CD14-positive monocyte (primary cell): Measurements from ENCODE around the gene SLC24A5. TPM values are rescaled to one million over a fixed set of nuclear protein-coding genes. Genes with fewer than 3 reads are reported as not detected.

ENCODE experiments used
- DNase-seq, 3 donors: peaks; one replicate each; pipeline ENCODE4 v3.0.0-alpha.2; 2011 to 2022
- H2AFZ ChIP-seq: 2 replicates; pipeline ENCODE4 v1.6.0; 2012; ENCODE audit warnings: mild to moderate bottlenecking, low read depth, low read length, inconsistent platforms; ENCODE audit not compliant: insufficient read depth, poor library complexity, severe bottlenecking
- H3K27ac ChIP-seq, 2 donors: 1 replicate in 1 of 2; 2 replicates in 1 of 2; pipeline ENCODE4 v1.5.1; 2012 to 2013; ENCODE audit warnings: low read length in 2 of 2, control low read depth in 1 of 2, inconsistent platforms in 1 of 2, low read depth in 1 of 2, mild to moderate bottlenecking in 1 of 2
- H3K27me3 ChIP-seq, 2 donors: one replicate each; pipeline versions ENCODE4 v1.6.0 to v1.6.1; 2011 to 2013; ENCODE audit warnings: low read length in 2 of 2; ENCODE audit not compliant: control insufficient read depth in 2 of 2, insufficient read depth in 2 of 2
- H3K36me3 ChIP-seq, 2 donors: replicated peaks in 1 of 2; 1 replicate in 1 of 2; 2 replicates in 1 of 2; pipeline versions ENCODE4 v1.5.1 to v1.6.1; 2012 to 2013; ENCODE audit warnings: low read length in 2 of 2, control low read depth in 1 of 2, inconsistent platforms in 1 of 2, mild to moderate bottlenecking in 1 of 2; ENCODE audit not compliant: insufficient read depth in 2 of 2, control insufficient read depth in 1 of 2
- H3K4me1 ChIP-seq, 2 donors: 1 replicate in 1 of 2; 2 replicates in 1 of 2; pipeline versions ENCODE4 v1.5.1 to v1.6.1; 2012 to 2013; ENCODE audit warnings: low read length in 2 of 2, control low read depth in 1 of 2, inconsistent platforms in 1 of 2, mild to moderate bottlenecking in 1 of 2, moderate library complexity in 1 of 2; ENCODE audit not compliant: insufficient read depth in 2 of 2, control insufficient read depth in 1 of 2
- H3K4me2 ChIP-seq: replicated peaks from 2 replicates; pipeline ENCODE3; 2012; ENCODE audit warnings: low read length, moderate library complexity, mild to moderate bottlenecking; ENCODE audit not compliant: poor library complexity, severe bottlenecking; ENCODE audit errors: extremely low read depth
- H3K4me3 ChIP-seq, 3 experiments: fragments of 200-600 bp in 1 of 3; sonication (generic) in 1 of 3; replicated peaks in 1 of 3; 1 replicate in 2 of 3; 2 replicates in 1 of 3; pipeline ENCODE4 v1.5.1; 2011 to 2013; ENCODE audit warnings: low read length in 3 of 3, mild to moderate bottlenecking in 3 of 3, control low read depth in 2 of 3, low read depth in 2 of 3, inconsistent platforms in 1 of 3, moderate library complexity in 1 of 3
- H3K79me2 ChIP-seq: 2 replicates; pipeline ENCODE4 v1.6.0; 2012; ENCODE audit warnings: mild to moderate bottlenecking, control low read depth, inconsistent platforms, low read length, moderate library complexity; ENCODE audit not compliant: insufficient read depth
- H3K9ac ChIP-seq: 2 replicates; pipeline ENCODE4 v1.6.0; 2017; ENCODE audit warnings: low read length, mild to moderate bottlenecking; ENCODE audit not compliant: insufficient read depth, poor library complexity, severe bottlenecking
- H3K9me3 ChIP-seq, 2 donors: replicated peaks in 1 of 2; 1 replicate in 1 of 2; 2 replicates in 1 of 2; pipeline versions ENCODE4 v1.5.1 to v1.6.1; 2012 to 2013; ENCODE audit warnings: low read length in 2 of 2, control low read depth in 1 of 2; ENCODE audit not compliant: control insufficient read depth in 1 of 2, insufficient read depth in 1 of 2
- H4K20me1 ChIP-seq: 2 replicates; pipeline ENCODE4 v1.6.0; 2012; ENCODE audit warnings: mild to moderate bottlenecking, low read length, control low read depth, moderate library complexity; ENCODE audit not compliant: insufficient read depth
- H3K27ac Mint-ChIP-seq, 7 donors: one replicate each; pipeline ENCODE4 v1.8.0; 2020; ENCODE audit warnings: mild to moderate bottlenecking in 7 of 7, mixed read lengths in 7 of 7, moderate library complexity in 6 of 7, inconsistent platforms in 2 of 7
- H3K27me3 Mint-ChIP-seq, 3 donors: one replicate each; pipeline ENCODE4 v1.8.0; 2021 to 2022; ENCODE audit warnings: low read depth in 3 of 3, mild to moderate bottlenecking in 3 of 3, mixed read lengths in 3 of 3, moderate library complexity in 3 of 3, inconsistent platforms in 1 of 3
- H3K36me3 Mint-ChIP-seq, 2 donors: one replicate each; pipeline ENCODE4 v1.8.0; 2020; ENCODE audit warnings: mixed read lengths in 2 of 2, inconsistent platforms in 1 of 2, mild to moderate bottlenecking in 1 of 2
- H3K4me1 Mint-ChIP-seq: one replicate; pipeline ENCODE4 v1.8.0; 2020; ENCODE audit warnings: mild to moderate bottlenecking, mixed read lengths
- H3K4me3 Mint-ChIP-seq, 2 donors: one replicate each; pipeline ENCODE4 v1.8.0; 2020; ENCODE audit warnings: mild to moderate bottlenecking in 2 of 2, mixed read lengths in 2 of 2, moderate library complexity in 1 of 2
- H3K9me3 Mint-ChIP-seq, 7 donors: one replicate each; pipeline ENCODE4 v1.8.0; 2020 to 2022; ENCODE audit warnings: mixed read lengths in 7 of 7, mild to moderate bottlenecking in 6 of 7, moderate library complexity in 6 of 7, inconsistent platforms in 2 of 7
- CTCF ChIP-seq: fragments of 200-600 bp; IDR thresholded peaks from one replicate; pipeline ENCODE4 v1.8.0; 2022; ENCODE audit warnings: antibody characterized with exemption, mild to moderate bottlenecking
- WGBS: methylation state at CpG from one replicate; pipeline ENCODE4 v1.1.5; 2013; ENCODE audit warnings: missing lambda C conversion rate; ENCODE audit not compliant: insufficient coverage; 5-methylcytosine and 5-hydroxymethylcytosine counted together
- intact Hi-C, 2 donors: fragments of 100-400 bp; cut with micrococcal nuclease; formaldehyde crosslinking; loops; one replicate each; pipeline versions ENCODE4 v1.15.0 to v1.15.1; 2023
- polyA plus RNA-seq, 3 donors: library from polyadenylated mRNA; depleted of rRNA in 1 of 3; unstranded in 2 of 3; stranded (reverse) in 1 of 3; fragments of 300-500 nt in 2 of 3; fragments of >200 nt in 1 of 3; fragmentation: Illumina TruSeq in 2 of 3; gene quantifications; 1 replicate in 2 of 3; 2 replicates in 1 of 3; pipeline ENCODE4 v1.2.3, GENCODE V29; 2012 to 2021

Gene SLC24A5
- polyA plus RNA-seq, 3 donors = not detected

- H3K9ac ChIP-seq = no peak overlapping the region
- TF ChIP-seq CTCF = no peak
- no peaks in the 10 kb centered on the region for H3K79me2 ChIP-seq
- no peaks in the 10 kb centered on the region for H3K27me3 ChIP-seq
- intact Hi-C loops = no loop called here
- no peak overlapping the region for H3K4me3 Mint-ChIP-seq
- H3K27ac Mint-ChIP-seq = no peak overlapping the region
- H4K20me1 ChIP-seq = no peaks in the 10 kb centered on the region
- no peak overlapping the region for H2AFZ ChIP-seq
- no peaks in the 10 kb centered on the region for H3K4me1 ChIP-seq
- H3K36me3 ChIP-seq = no peaks in the 10 kb centered on the region
- H3K4me1 Mint-ChIP-seq = no peaks in the 10 kb centered on the region
- H3K9me3 ChIP-seq = no peaks in the 10 kb centered on the region
- H3K9me3 Mint-ChIP-seq = peaks cover 0 to 4% (median 0%) of the 10 kb centered on the region in 7 donors
- H3K4me3 ChIP-seq = no peak overlapping the region
- no peak for DNase-seq
- H3K4me2 ChIP-seq = no peak overlapping the region
- H3K27ac ChIP-seq = no peak overlapping the region
- no peaks in the 10 kb centered on the region for H3K36me3 Mint-ChIP-seq
- H3K27me3 Mint-ChIP-seq = peaks cover 4 to 5% (median 4%) of the 10 kb centered on the region in 3 donors
- no CpG with 5 or more reads among the region's 2 CpGs for WGBS
Observed at GRCh38 chr15:48097264-48097663, 23.5 kb upstream of the SLC24A5 start.

GRCh38 chr15:48101376-48101961 is 19.3 kb upstream of the SLC24A5 start:
- Histone ChIP-seq H3K36me3 (no peaks in the 10 kb centered on the region), H3K9me3 (no peaks in the 10 kb centered on the region), H3K4me3 (no peak overlapping the region), H4K20me1 (no peaks in the 10 kb centered on the region), H3K27ac (no peak overlapping the region), H2AFZ (no peak overlapping the region), H3K27me3 (peaks cover 0 to 3% of the 10 kb centered on the region in 2 donors), H3K4me2 (no peak overlapping the region), H3K9ac (no peak overlapping the region), H3K4me1 (no peaks in the 10 kb centered on the region), H3K79me2 (no peaks in the 10 kb centered on the region)
- intact Hi-C loops = no loop called here
- Mint-ChIP-seq H3K9me3 (no peaks in the 10 kb centered on the region), H3K27me3 (peaks cover 2 to 8% (median 7%) of the 10 kb centered on the region in 3 donors), H3K4me3 (no peak overlapping the region), H3K4me1 (no peaks in the 10 kb centered on the region), H3K36me3 (no peaks in the 10 kb centered on the region), H3K27ac (no peak overlapping the region)
- no peak for TF ChIP-seq CTCF
- DNase-seq = no peak
- WGBS = 93% methylated on average over 2 of the region's 6 CpGs
